Ovary (tissue), 9 donors: Measurements from ENCODE around the gene LIN28A. TPM values are rescaled to one million over a fixed set of nuclear protein-coding genes. Genes with fewer than 3 reads are reported as not detected.
A peak's percentile ranks its signal among the peaks of the same experiment; 100 is the strongest.

ENCODE experiments used
- DNase-seq, 5 donors: peaks; one replicate each; pipeline ENCODE4 v3.0.0-alpha.2; 2019 to 2020
- H3K27ac ChIP-seq, 2 donors: fragments of 200-600 bp; one replicate each; pipeline versions ENCODE4 v1.5.1 to v1.8.0; 2019 to 2022
- H3K27me3 ChIP-seq: fragments of 200-600 bp; one replicate; pipeline ENCODE4 v1.8.0; 2022
- H3K36me3 ChIP-seq: fragments of 200-600 bp; sonication (generic); one replicate; pipeline ENCODE4 v1.5.1; 2019
- H3K4me1 ChIP-seq: one replicate; pipeline ENCODE4 v1.8.1; 2013; ENCODE audit warnings: mild to moderate bottlenecking, moderate library complexity; ENCODE audit not compliant: insufficient read depth
- H3K4me3 ChIP-seq: fragments of 200-600 bp; sonication (generic); one replicate; pipeline ENCODE4 v1.5.1; 2017
- H3K9me3 ChIP-seq, 2 donors: fragments of 200-600 bp in 1 of 2; sonication (generic) in 1 of 2; one replicate each; pipeline versions ENCODE4 v1.5.1 to v1.8.1; 2013 to 2019; ENCODE audit warnings: mild to moderate bottlenecking in 1 of 2, moderate library complexity in 1 of 2
- EP300 ChIP-seq: sonication (generic); formaldehyde crosslinking; IDR thresholded peaks from one replicate; pipeline ENCODE4 v1.6.1; 2017; ENCODE audit warnings: antibody characterized with exemption
- POLR2A ChIP-seq: fragments of 450-650 bp; IDR thresholded peaks from one replicate; pipeline ENCODE4 v1.6.1; 2017; ENCODE audit warnings: antibody characterized with exemption, mild to moderate bottlenecking, moderate library complexity
- WGBS, 3 donors: extraction: QIAGEN DNeasy Blood & Tissue Kit in 1 of 3; methylation state at CpG; one replicate each; pipeline versions ENCODE4 v1.1.5 to v1.1.7; 2013 to 2017; 5-methylcytosine and 5-hydroxymethylcytosine counted together
- intact Hi-C, 4 donors: fragments of 100-400 bp; cut with DNase I; formaldehyde crosslinking; loops; one replicate each; pipeline versions ENCODE4 v1.11.0 to v1.15.1; 2022 to 2023
- polyA plus RNA-seq, 2 donors: library from polyadenylated mRNA; stranded (reverse); fragments of 200-250 nt in 1 of 2; fragments of 350-450 nt in 1 of 2; fragmentation: Illumina TruSeq in 1 of 2; extraction: RNeasy Lipid Tissue Mini Kit (QIAGEN cat#74804) in 1 of 2; gene quantifications; one replicate each; pipeline ENCODE4 v1.2.3, GENCODE V29; 2013 to 2014
- total RNA-seq, 7 donors: library from RNA; depleted of rRNA in 2 of 7; stranded (reverse); fragments of >200 nt in 2 of 7; fragmentation: NEBNext Ultra II Directional in 3 of 7; extraction: Animal tissue kit (Norgen Biotek cat#: 25700) in 3 of 7; gene quantifications; one replicate each; pipeline versions ENCODE4 v1.1.0 to v1.2.4, GENCODE V29; 2016 to 2023
- TF ChIP-seq, protein P1 (sequence below), 3 donors: fragments of 450-650 bp in 2 of 3; fragments of 200-600 bp in 1 of 3; IDR thresholded peaks; one replicate each; pipeline versions ENCODE4 v1.5.1 to v1.8.0; 2016 to 2022; ENCODE audit warnings: antibody characterized with exemption in 3 of 3, mild to moderate bottlenecking in 1 of 3
- donor health status: DM: no; HTN: no; CAD: no; lungs with moderate emphysema.
- donor health status: DM: no; HTN: no; CAD: no.
- donor health status: Bipolar disorder and iron deficiency.
- donor health status: DM: yes; HTN: yes; CAD: no.
- donor health status: DM: no; HTN: no; CAD: no.
- donor health status: DM: yes; HTN: yes; CAD: no.

LIN28A gene
- total and polyA plus RNA-seq, 9 donors, result 1.3 TPM; not detected in 8

DNA sequence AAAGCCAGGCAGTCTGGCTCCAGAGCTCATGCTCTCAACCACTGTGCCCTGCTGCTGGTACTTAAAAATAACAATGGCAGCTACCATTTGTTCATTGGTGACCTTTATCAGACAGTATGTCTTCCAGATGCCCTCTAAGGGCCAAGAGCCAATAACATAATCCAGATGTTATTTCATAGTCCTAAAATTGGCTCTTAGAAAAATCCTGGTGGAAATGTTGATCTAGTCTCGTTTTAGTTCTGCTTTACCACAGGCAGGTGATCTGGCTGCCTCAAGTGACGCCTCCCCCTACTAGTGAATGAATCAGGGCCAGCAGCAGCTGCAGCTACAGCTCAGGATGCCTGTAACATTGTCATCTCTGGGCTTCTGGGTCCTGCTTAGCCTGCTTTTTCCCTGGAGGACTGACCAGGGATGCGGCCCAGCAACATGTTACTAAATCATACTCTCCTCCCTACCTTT, 49.0 kb downstream of the LIN28A start:
- no peak overlapping the region for H3K27ac ChIP-seq
- H3K9me3 ChIP-seq, result no peaks in the 10 kb centered on the region
- TF ChIP-seq, protein P1, sequence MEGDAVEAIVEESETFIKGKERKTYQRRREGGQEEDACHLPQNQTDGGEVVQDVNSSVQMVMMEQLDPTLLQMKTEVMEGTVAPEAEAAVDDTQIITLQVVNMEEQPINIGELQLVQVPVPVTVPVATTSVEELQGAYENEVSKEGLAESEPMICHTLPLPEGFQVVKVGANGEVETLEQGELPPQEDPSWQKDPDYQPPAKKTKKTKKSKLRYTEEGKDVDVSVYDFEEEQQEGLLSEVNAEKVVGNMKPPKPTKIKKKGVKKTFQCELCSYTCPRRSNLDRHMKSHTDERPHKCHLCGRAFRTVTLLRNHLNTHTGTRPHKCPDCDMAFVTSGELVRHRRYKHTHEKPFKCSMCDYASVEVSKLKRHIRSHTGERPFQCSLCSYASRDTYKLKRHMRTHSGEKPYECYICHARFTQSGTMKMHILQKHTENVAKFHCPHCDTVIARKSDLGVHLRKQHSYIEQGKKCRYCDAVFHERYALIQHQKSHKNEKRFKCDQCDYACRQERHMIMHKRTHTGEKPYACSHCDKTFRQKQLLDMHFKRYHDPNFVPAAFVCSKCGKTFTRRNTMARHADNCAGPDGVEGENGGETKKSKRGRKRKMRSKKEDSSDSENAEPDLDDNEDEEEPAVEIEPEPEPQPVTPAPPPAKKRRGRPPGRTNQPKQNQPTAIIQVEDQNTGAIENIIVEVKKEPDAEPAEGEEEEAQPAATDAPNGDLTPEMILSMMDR (IDR thresholded peaks at IDR 0.05), result no peak
- no peak for DNase-seq
- H3K4me1 ChIP-seq, result no peaks in the 10 kb centered on the region
- no peak overlapping the region for H3K4me3 ChIP-seq
- intact Hi-C loops, result no loop called here
- H3K27me3 ChIP-seq, result no peaks in the 10 kb centered on the region
- 69 to 73% (median 72%) methylated on average over 3 of the region's 3 CpGs for WGBS, 3 donors
- H3K36me3 ChIP-seq, result no peaks in the 10 kb centered on the region

- Histone ChIP-seq H3K27me3 (no peaks in the 10 kb centered on the region), H3K36me3 (no peaks in the 10 kb centered on the region), H3K4me1 (peaks cover 8% of the 10 kb centered on the region), H3K27ac (no peak overlapping the region), H3K9me3 (no peaks in the 10 kb centered on the region), H3K4me3 (no peak overlapping the region)
- intact Hi-C loops, result no loop called here
- peak in 2 of 5 donors; percentile 34 to 45 for DNase-seq
- no peak for TF ChIP-seq EP300
- no peak for TF ChIP-seq POLR2A
- TF ChIP-seq, protein P1 (IDR thresholded peaks at IDR 0.05), result no peak
- 64 to 75% (median 69%) methylated on average over 10 of the region's 10 CpGs for WGBS, 3 donors
These were observed 58.3 kb downstream of the LIN28A start for GRCh38 chr1:26468911-26469310.

DNA sequence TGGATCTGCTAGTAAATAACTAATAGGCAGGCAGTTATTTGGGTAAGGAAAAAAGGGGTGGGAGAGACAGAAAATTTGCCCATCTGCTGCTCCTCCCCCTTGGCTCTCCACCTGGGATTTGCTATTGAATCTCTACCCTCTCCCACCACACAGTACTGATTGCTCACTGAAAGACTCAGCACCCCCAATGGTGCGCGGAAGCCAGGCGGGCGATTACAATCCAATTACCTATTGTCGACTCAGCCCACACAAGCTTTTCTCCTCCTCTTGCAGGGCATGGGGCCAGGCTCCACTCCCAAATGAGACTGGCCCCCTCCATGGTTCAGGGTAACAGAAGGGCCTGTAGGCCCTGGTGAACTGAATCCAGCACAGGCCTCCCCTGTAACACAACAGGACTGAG, 58.9 kb downstream of the LIN28A start:
- WGBS, 3 donors, result 76 to 80% (median 79%) methylated on average over 5 of the region's 5 CpGs

DNA sequence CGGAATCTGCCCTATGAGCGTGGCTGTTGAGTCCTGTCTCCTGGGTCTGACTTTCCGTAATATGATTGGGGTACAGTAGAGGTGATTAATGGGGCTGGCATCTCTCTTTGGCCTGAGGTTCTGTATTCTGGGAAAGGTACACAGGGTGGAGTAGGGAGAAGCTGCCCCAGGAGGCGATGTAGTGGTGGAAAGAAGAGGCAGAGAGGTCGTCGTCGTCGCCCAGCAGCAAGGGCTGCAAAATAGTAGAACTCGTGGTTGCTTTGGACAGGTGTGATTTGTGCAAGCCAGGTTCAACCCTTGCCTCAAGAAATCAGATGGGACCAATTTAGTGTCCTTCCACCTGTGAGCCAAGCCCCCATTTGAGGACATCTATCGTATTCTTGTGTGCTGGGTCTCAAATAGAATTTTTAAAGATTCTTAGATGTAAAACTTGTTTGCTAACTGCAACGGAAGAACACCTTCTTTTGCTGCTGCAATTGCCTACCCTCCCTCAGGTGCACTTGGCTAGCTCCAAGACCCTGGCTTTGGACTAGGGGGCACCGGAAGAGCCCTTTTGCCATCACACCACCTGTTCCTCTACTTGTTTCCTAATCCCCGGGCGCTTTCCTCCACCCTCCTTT, 60.4 kb downstream of the LIN28A start:
- Histone ChIP-seq H3K9me3 (no peaks in the 10 kb centered on the region), H3K36me3 (no peaks in the 10 kb centered on the region), H3K4me1 (peaks cover 8% of the 10 kb centered on the region), H3K4me3 (peak overlapping the region; percentile 99), H3K27ac (no peak overlapping the region), H3K27me3 (no peaks in the 10 kb centered on the region)
- DNase-seq, result no peak
- intact Hi-C loops, result loop anchor here in 1 of 4 donors (5.0 kb wide), 1 partner anchor 39 kb away; the partner anchor contains the start of gene DHDDS
- TF ChIP-seq POLR2A, result no peak
- TF ChIP-seq, protein P1 (IDR thresholded peaks at IDR 0.05), result no peak
- TF ChIP-seq EP300, result no peak
- 45 to 49% (median 48%) methylated on average over 14 of the region's 14 CpGs for WGBS, 3 donors

More for the DNA sequence above, 58.9 kb downstream of the LIN28A start:
- Histone ChIP-seq H3K27me3 (no peaks in the 10 kb centered on the region), H3K9me3 (no peaks in the 10 kb centered on the region), H3K4me3 (no peak overlapping the region), H3K36me3 (no peaks in the 10 kb centered on the region), H3K4me1 (peaks cover 8% of the 10 kb centered on the region), H3K27ac (no peak overlapping the region)
- no peak for TF ChIP-seq POLR2A
- peak in 2 of 5 donors; percentile 27 to 38 for DNase-seq
- intact Hi-C loops, result no loop called here
